HG02798 (cell line): ENCODE measurements around the gene INHA.
A peak's percentile ranks its signal among the peaks of the same experiment; 100 is the strongest.

ENCODE experiments used
- ATAC-seq: cut with Tn5 transposase; IDR thresholded peaks from one replicate; pipeline ENCODE4 v1.9.1; 2021; ENCODE audit warnings: mild to moderate bottlenecking; ENCODE audit not compliant: unreplicated experiment, poor library complexity

INHA gene

GRCh38 chr2:219572237-219573001 is at the start of gene INHA:
Gene INHA, plus strand, starts transcription at chr2:219572310. Its CDS starts 65 bp downstream, at chr2:219572375.
- no peak for ATAC-seq

- ATAC-seq: no peak
Observed at GRCh38 chr2:219523031-219523671, 49.0 kb upstream of the INHA start.

DNA sequence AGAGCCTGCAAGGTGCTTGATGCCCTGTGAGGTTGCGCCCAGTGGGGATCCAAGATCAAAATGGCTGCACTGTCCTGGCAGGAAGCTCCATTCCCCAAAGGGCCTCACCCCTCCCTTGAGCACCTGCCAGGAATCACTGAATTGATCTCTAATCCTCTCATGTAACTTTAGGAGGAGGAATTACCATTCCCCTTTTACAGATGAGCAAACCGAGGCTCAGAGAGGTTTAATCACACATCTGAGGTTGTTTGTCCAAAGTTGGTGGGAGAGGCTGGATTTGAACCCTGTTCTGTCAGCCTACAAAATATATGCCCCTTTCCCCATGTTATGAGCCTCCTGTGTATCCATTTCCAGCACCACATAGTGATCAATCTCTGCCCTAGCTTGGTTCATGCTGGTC is 47.3 kb upstream of the INHA start:
- ATAC-seq: no peak

- no peak for ATAC-seq
Observed at GRCh38 chr2:219525533-219526232, 46.4 kb upstream of the INHA start.

DNA sequence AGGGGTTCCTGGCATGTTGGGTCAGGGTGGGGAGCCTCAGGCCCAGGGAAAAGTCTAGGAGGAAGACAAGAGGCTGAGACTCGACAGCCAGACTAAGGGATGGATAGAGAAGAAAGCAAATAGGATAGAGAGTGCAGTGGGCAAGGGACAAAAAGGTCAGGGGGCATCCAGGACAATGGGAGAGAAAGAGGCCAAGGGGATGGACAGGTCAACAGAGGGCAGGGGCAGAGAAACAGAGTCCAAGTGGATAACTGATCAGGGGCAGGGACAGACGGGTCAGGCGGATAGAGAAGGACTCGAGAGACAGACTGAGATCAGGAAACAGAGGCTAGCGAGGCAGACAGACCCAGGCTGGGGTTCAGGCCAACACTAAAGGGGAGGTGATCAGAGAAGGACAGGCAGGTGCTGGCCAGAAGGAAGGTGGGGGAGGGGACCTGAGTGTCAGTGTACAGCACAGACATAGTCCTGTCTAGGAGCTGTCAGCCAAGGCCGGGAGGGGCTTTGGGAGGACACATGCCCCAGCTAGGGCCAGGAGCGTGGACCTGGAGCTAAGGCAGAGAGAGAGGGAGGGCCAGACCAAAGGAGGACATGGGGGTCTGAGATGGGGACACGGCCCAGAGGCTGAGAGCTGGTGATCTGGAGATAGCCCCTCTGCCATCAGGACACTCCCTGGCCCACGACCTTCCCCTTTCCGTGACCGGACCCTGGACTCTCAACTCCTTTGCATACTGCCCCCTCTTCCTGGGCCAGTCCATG is 45.6 kb upstream of the INHA start:
- no peak for ATAC-seq

DNA sequence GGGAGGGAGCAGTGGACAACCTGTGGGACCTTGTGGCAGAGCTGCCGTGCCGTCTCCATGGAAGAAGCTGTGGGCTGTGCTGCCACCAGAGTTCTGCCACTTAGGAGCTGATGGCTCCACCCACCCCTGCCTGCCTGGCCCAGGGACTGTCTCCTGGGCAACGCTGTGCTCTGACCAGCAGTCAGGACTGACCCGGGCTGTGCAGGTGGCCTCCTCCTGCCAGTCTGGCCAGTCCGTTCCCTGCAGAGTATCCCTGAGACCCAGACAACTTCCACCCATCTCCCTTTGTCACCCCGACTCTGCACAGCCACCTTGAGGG is 45.1 kb upstream of the INHA start:
- ATAC-seq: no peak

- ATAC-seq: no peak
Observed at GRCh38 chr2:219527472-219527871, 44.6 kb upstream of the INHA start.

GRCh38 chr2:219530048-219530963 is 41.8 kb upstream of the INHA start:
- peak; percentile 83 for ATAC-seq

DNA sequence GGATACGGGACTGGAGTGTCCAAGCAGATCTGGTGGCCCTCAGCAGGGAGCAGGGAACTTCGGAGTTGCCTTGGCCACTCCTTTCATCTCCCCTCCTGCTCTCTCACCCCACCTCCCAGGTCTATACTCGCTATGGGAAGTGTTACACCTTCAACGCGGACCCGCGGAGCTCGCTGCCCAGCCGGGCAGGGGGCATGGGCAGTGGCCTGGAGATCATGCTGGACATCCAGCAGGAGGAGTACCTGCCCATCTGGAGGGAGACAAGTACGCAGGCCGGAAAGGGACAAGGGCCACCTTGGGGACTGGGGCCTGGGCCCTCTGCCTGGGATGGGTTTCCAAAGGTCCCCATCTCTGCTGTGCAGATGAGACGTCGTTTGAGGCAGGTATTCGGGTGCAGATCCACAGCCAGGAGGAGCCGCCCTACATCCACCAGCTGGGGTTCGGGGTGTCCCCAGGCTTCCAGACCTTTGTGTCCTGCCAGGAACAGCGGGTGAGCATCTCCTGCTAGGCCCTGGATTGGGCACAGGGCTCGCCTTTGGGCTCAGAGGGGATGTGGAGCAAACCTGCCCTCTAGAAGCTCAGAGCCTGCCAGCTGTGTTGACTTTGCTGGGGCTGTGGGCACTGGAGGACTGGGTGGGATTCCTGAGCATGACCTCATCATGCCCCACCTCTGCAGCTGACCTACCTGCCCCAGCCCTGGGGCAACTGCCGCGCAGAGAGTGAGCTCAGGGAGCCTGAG is 40.3 kb upstream of the INHA start:
- no peak for ATAC-seq

DNA sequence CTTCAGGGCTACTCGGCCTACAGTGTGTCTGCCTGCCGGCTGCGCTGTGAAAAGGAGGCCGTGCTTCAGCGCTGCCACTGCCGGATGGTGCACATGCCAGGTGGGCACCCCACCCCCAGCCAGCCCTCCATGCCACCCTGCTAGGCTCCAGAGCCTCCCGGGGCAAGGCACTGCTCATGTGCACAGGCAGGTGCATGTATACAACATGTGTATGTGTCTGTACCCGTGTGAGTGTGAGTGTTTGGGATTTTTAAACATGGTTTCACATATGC is 39.8 kb upstream of the INHA start:
- ATAC-seq: no peak

- ATAC-seq: no peak
Observed at GRCh38 chr2:219533930-219534661, 38.0 kb upstream of the INHA start.

- no peak for ATAC-seq
Observed at GRCh38 chr2:219536425-219536824, 35.7 kb upstream of the INHA start.

- no peak for ATAC-seq
Observed at GRCh38 chr2:219536967-219537366, 35.1 kb upstream of the INHA start.

GRCh38 chr2:219537657-219538488 is 34.2 kb upstream of the INHA start:
- ATAC-seq: no peak

DNA sequence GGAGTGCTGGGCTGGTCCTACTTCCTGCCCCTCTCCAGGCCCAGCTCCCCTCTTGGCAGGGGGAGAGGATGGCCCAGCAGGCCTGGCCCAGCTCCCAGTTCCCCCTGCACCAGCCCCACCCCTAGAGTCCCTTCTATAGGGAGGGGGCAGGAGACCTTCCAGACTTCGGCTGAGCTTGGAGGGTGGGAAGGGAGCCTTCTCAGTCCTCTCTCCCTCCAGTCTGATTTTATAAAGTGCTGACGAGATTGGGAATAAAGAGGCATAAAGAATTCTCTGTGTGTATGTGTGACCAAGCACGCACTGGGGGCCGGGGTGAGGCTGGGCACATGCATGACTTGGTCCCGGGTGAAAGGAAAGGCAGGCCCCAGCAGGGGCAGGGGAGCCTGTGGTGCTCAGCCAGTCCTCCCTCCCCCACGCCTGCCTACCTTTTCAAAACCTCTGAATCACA is 33.6 kb upstream of the INHA start:
- ATAC-seq: no peak

DNA sequence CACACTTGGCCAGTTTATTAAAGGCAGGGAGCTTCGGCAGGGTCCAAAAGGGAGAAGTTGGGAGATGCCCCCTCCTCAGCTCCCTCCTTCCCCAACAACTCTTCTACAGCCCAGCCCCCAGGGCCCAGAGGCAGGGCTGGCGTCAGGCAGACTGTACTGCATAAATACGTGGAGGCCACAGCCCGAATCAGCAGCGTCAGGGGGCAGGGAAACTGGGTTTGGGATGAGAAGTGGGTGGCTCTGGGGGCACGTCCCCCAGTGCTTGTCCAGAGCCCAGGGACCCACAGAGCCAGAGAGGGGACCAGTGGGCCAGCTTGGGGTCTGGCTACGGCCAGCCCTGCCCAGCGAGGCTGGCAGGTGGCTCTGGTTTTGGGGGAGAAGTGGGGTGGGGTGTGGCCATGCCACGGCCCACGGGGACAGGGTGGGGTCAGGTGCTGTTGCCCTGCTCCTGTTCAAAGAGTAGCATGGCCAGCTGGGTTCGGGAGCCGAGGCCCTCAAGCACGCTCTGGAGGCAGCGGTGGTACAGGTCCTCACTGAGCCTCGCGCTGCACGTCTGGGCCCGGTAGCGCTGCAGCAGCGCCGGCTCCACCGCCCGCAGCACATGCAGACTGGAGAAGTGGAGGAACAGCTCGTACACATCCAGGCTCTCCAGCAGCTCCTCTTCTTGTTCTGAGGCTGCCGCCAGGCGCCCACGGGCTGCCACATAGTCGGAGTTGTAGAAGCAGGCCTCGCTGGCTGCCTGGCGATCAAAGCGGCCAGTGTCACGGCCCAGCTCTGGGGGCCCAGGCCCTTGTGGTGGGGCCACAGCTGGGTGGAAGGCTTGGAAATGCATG is 32.9 kb upstream of the INHA start:
- ATAC-seq: no peak
